H9 (cell line): Measurements from ENCODE around the gene DES. TPM values are rescaled to one million over a fixed set of nuclear protein-coding genes. Genes with fewer than 3 reads are reported as not detected.

Source experiments
- DNase-seq: peaks from one replicate; pipeline ENCODE4 v3.0.0-alpha.2; 2017
- H2AFZ ChIP-seq: one replicate; pipeline ENCODE4 v1.6.1; 2013; ENCODE audit warnings: mild to moderate bottlenecking, low read length, control low read depth, moderate library complexity
- H2AK5ac ChIP-seq: 2 replicates; pipeline ENCODE4 v1.6.1; 2013; ENCODE audit warnings: low read length, control low read depth, mixed read lengths; ENCODE audit not compliant: insufficient read length
- H2BK120ac ChIP-seq: one replicate; pipeline ENCODE4 v1.6.1; 2013; ENCODE audit warnings: low read depth, mild to moderate bottlenecking, low read length, control low read depth, inconsistent platforms; ENCODE audit not compliant: poor library complexity, severe bottlenecking
- H2BK12ac ChIP-seq: 2 replicates; pipeline ENCODE4 v1.6.1; 2013; ENCODE audit warnings: low read length, control low read depth, mixed read lengths, low read depth; ENCODE audit not compliant: insufficient read length
- H2BK15ac ChIP-seq: 2 replicates; pipeline ENCODE4 v1.6.1; 2013; ENCODE audit warnings: low read depth, low read length, control low read depth
- H2BK20ac ChIP-seq: one replicate; pipeline ENCODE4 v1.6.1; 2013; ENCODE audit warnings: low read depth, mild to moderate bottlenecking, low read length, control low read depth, inconsistent platforms; ENCODE audit not compliant: poor library complexity, severe bottlenecking
- H2BK5ac ChIP-seq: 2 replicates; pipeline ENCODE4 v1.6.1; 2013; ENCODE audit warnings: low read length, control low read depth, mixed read lengths; ENCODE audit not compliant: insufficient read length
- H3K14ac ChIP-seq: 2 replicates; pipeline ENCODE4 v1.6.1; 2013; ENCODE audit warnings: low read length, control low read depth; ENCODE audit not compliant: insufficient read depth
- H3K18ac ChIP-seq: 2 replicates; pipeline ENCODE4 v1.6.1; 2013; ENCODE audit warnings: low read depth, mild to moderate bottlenecking, mixed read lengths, low read length, control low read depth; ENCODE audit not compliant: insufficient read length
- H3K23ac ChIP-seq: 2 replicates; pipeline ENCODE4 v1.6.1; 2013; ENCODE audit warnings: low read length, control low read depth, mixed read lengths, low read depth; ENCODE audit not compliant: insufficient read length
- H3K23me2 ChIP-seq: 2 replicates; pipeline ENCODE4 v1.6.1; 2013; ENCODE audit warnings: low read depth, mild to moderate bottlenecking, mixed read lengths, low read length, control low read depth; ENCODE audit not compliant: insufficient read length, poor library complexity, severe bottlenecking
- H3K27ac ChIP-seq: 2 replicates; pipeline ENCODE4 v1.5.1; 2013; ENCODE audit warnings: low read length, control low read depth, mixed read lengths, low read depth; ENCODE audit not compliant: insufficient read length
- H3K27me3 ChIP-seq: 2 replicates; pipeline ENCODE4 v1.6.1; 2013; ENCODE audit warnings: low read length, control low read depth, inconsistent platforms; ENCODE audit not compliant: insufficient read depth
- H3K4ac ChIP-seq: 2 replicates; pipeline ENCODE4 v1.6.1; 2013; ENCODE audit warnings: low read depth, mild to moderate bottlenecking, control low read depth, inconsistent platforms, low read length, moderate library complexity
- H3K4me1 ChIP-seq: 2 replicates; pipeline ENCODE4 v1.6.1; 2013; ENCODE audit warnings: low read length, control low read depth, inconsistent platforms; ENCODE audit not compliant: insufficient read depth
- H3K4me2 ChIP-seq: 2 replicates; pipeline ENCODE4 v1.6.1; 2013; ENCODE audit warnings: low read length, control low read depth, mixed read lengths; ENCODE audit not compliant: insufficient read length, insufficient read depth
- H3K56ac ChIP-seq: 2 replicates; pipeline ENCODE4 v1.6.1; 2013; ENCODE audit warnings: low read depth, mild to moderate bottlenecking, mixed read lengths, low read length, control low read depth; ENCODE audit not compliant: insufficient read length
- H3K79me1 ChIP-seq: 2 replicates; pipeline ENCODE4 v1.6.1; 2013; ENCODE audit warnings: low read depth, mild to moderate bottlenecking, moderate library complexity, low read length, control low read depth, inconsistent platforms; ENCODE audit not compliant: insufficient read depth, poor library complexity, severe bottlenecking
- H3K79me2 ChIP-seq: 2 replicates; pipeline ENCODE4 v1.6.1; 2013; ENCODE audit warnings: low read length, control low read depth, inconsistent platforms; ENCODE audit not compliant: insufficient read depth
- H3K9ac ChIP-seq: 2 replicates; pipeline ENCODE4 v1.6.1; 2013; ENCODE audit warnings: low read length, control low read depth, mixed read lengths; ENCODE audit not compliant: insufficient read length; ENCODE audit errors: extremely low read depth
- H3K9me3 ChIP-seq: one replicate; pipeline ENCODE4 v1.6.1; 2013; ENCODE audit warnings: low read depth, low read length, inconsistent platforms; ENCODE audit not compliant: control insufficient read depth
- H3T11ph ChIP-seq: one replicate; pipeline ENCODE4 v1.6.1; 2013; ENCODE audit warnings: mild to moderate bottlenecking, low read length, control low read depth, inconsistent platforms
- H4K20me1 ChIP-seq: one replicate; pipeline ENCODE4 v1.6.1; 2013; ENCODE audit not compliant: control insufficient read depth, insufficient read length, insufficient read depth
- H4K5ac ChIP-seq: 2 replicates; pipeline ENCODE4 v1.6.1; 2013; ENCODE audit warnings: low read depth, mild to moderate bottlenecking, mixed read lengths, low read length, control low read depth; ENCODE audit not compliant: insufficient read length
- H4K8ac ChIP-seq: replicated peaks from 2 replicates; pipeline ENCODE4 v1.6.1; 2013; ENCODE audit warnings: low read length, control low read depth, mixed read lengths, low read depth; ENCODE audit not compliant: insufficient read length
- H4K91ac ChIP-seq: 2 replicates; pipeline ENCODE4 v1.6.1; 2013; ENCODE audit warnings: low read depth, mild to moderate bottlenecking, moderate library complexity, mixed read lengths, low read length, control low read depth; ENCODE audit not compliant: insufficient read length
- H3K27ac Mint-ChIP-seq, 3 experiments: 2 replicates in 2 of 3; 3 replicates in 1 of 3; pipeline ENCODE4 v1.8.0; 2020 to 2021; ENCODE audit warnings: mixed read lengths in 3 of 3, mild to moderate bottlenecking in 1 of 3, moderate library complexity in 1 of 3
- H3K27me3 Mint-ChIP-seq: 2 replicates; pipeline ENCODE4 v1.8.0; 2021; ENCODE audit warnings: low read depth, mild to moderate bottlenecking, moderate library complexity, mixed read lengths
- H3K36me3 Mint-ChIP-seq, 3 experiments: 2 replicates in 2 of 3; 3 replicates in 1 of 3; pipeline ENCODE4 v1.8.0; 2020 to 2021; ENCODE audit warnings: low read depth in 3 of 3, mixed read lengths in 3 of 3; ENCODE audit not compliant: insufficient read depth in 1 of 3
- H3K4me1 Mint-ChIP-seq, 2 experiments: 2 replicates each; pipeline ENCODE4 v1.8.0; 2020; ENCODE audit warnings: mixed read lengths in 2 of 2
- H3K4me3 Mint-ChIP-seq, 2 experiments: 2 replicates in 1 of 2; 3 replicates in 1 of 2; pipeline ENCODE4 v1.8.0; 2020 to 2021; ENCODE audit warnings: mild to moderate bottlenecking in 2 of 2, mixed read lengths in 2 of 2, moderate library complexity in 1 of 2
- H3K9me3 Mint-ChIP-seq, 2 experiments: 2 replicates in 1 of 2; 3 replicates in 1 of 2; pipeline ENCODE4 v1.8.0; 2020; ENCODE audit warnings: mild to moderate bottlenecking in 2 of 2, mixed read lengths in 2 of 2, moderate library complexity in 1 of 2
- CTCF ChIP-seq: fragments of 200-600 bp; sonication (generic); conservative IDR thresholded peaks from 3 replicates; pipeline ENCODE4 v1.8.0; 2021; ENCODE audit warnings: antibody characterized with exemption, mild to moderate bottlenecking
- WGBS: extraction: QIAGEN DNeasy Blood & Tissue Kit; methylation state at CpG from one replicate; pipeline ENCODE4 v1.1.7; 2013; ENCODE audit warnings: missing lambda C conversion rate, low lambda C conversion rate, mixed read lengths; ENCODE audit not compliant: insufficient read length; ENCODE audit errors: extremely low coverage; 5-methylcytosine and 5-hydroxymethylcytosine counted together
- total RNA-seq: library from RNA; stranded (reverse); gene quantifications from 2 replicates; pipeline ENCODE4 v1.2.1, GENCODE V29; 2021

The DES gene
- total RNA-seq, 1 experiment from 2014 or later: 4.6 TPM

DNA sequence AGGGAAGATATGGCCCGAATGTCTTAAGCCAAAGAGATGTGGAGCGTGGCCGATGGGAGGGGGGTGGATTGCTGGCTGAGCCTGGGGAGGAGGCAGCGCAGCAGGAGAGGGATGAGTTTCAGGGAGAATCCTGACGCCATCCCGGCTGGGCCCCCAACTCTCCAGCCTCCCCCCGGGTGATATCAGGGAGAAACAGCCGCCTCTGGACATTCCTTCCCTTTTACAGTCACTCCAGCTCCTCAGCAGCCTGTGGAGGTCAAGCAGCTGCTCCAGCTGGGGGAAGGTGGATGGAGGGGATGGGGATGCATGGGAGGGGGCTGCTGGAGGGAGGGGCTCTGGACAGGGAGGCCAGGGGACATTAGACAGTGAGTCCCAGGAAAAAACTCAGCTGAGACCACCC, 9.5 kb upstream of the DES start:
- Histone ChIP-seq H3K18ac (no peak overlapping the region), H2BK20ac (no peak overlapping the region), H3K23me2 (no peaks in the 10 kb centered on the region), H4K20me1 (no peaks in the 10 kb centered on the region), H3K27me3 (no peaks in the 10 kb centered on the region), H3K9ac (no peak overlapping the region), H3K14ac (no peak overlapping the region), H3K79me1 (no peaks in the 10 kb centered on the region), H3K4me2 (no peak overlapping the region), H4K5ac (no peak overlapping the region), H3K56ac (no peak overlapping the region), H2BK5ac (no peak overlapping the region), H3K79me2 (no peaks in the 10 kb centered on the region), H3T11ph (no peak overlapping the region), H2BK120ac (no peak overlapping the region), H2BK15ac (no peak overlapping the region), H4K91ac (no peak overlapping the region), H2AFZ (no peak overlapping the region), H3K4ac (no peak overlapping the region), H3K27ac (no peak overlapping the region), H2BK12ac (no peak overlapping the region), H4K8ac (no peak overlapping the region), H3K4me1 (no peaks in the 10 kb centered on the region), H3K9me3 (no peaks in the 10 kb centered on the region), H3K23ac (no peak overlapping the region), H2AK5ac (no peak overlapping the region)
- Mint-ChIP-seq H3K9me3 (peaks cover 6 to 8% of the 10 kb centered on the region in 2 experiments), H3K27ac (no peak overlapping the region), H3K4me3 (no peak overlapping the region), H3K4me1 (peaks cover 10 to 18% of the 10 kb centered on the region in 2 experiments), H3K27me3 (peaks cover 6% of the 10 kb centered on the region), H3K36me3 (no peaks in the 10 kb centered on the region)
- WGBS: no CpG with 5 or more reads among the region's 8 CpGs
- TF ChIP-seq CTCF: no peak
- DNase-seq: no peak
